PC-3 (cell line): ENCODE data around the gene OXSR1. TPM values are rescaled to one million over a fixed set of nuclear protein-coding genes. Genes with fewer than 3 reads are reported as not detected.
"Not testable (repeated sequence)": the region's sequence is repeated elsewhere in the genome, so short reads cannot be mapped to it uniquely, and the experiment has no call there.

Source experiments
- ATAC-seq: fragments of 200-7000 bp; cut with Tn5 transposase; 2 replicates; pipeline ENCODE4 v1.9.1; 2020; ENCODE audit warnings: mild to moderate bottlenecking, moderate library complexity
- BruUV-seq: library from RNA; stranded (reverse); fragments of 400-500 nt; replicated peaks from 2 replicates; lab custom pipeline; 2021; lab: Mats Ljungman, UMichigan
- CTCF ChIA-PET: fragments of 300-600 bp; sonication (Branson Sonifier 250); formaldehyde crosslinking; loops from one replicate; lab custom pipeline; 2022; ENCODE audit warnings: antibody characterized with exemption; lab: Charles Lee
- POLR2A ChIA-PET: fragments of 300-600 bp; sonication (Branson Sonifier 250); formaldehyde crosslinking; loops from one replicate; lab custom pipeline; 2022; ENCODE audit warnings: antibody characterized with exemption; ENCODE audit not compliant: unreplicated experiment; lab: Charles Lee
- DNase-seq: peaks from one replicate; pipeline ENCODE4 v3.0.0-alpha.2; 2015
- H2AFZ ChIP-seq: fragments of 300-600 bp; sonication (generic); 2 replicates; pipeline ENCODE4 v1.6.0; 2016; ENCODE audit warnings: antibody characterized with exemption, low read length
- H3F3A ChIP-seq: fragments of 300-600 bp; sonication (generic); one replicate; pipeline ENCODE4 v1.6.0; 2017; ENCODE audit warnings: antibody characterized with exemption, low read length, control low read depth, mild to moderate bottlenecking; ENCODE audit not compliant: unreplicated experiment
- H3K27ac ChIP-seq: fragments of 300-600 bp; sonication (generic); 2 replicates; pipeline ENCODE4 v1.5.1; 2016; ENCODE audit warnings: mild to moderate bottlenecking, low read length
- H3K27me3 ChIP-seq: fragments of 300-600 bp; sonication (generic); 2 replicates; pipeline ENCODE4 v1.6.1; 2016; ENCODE audit warnings: low read length, mixed read lengths
- H3K36me3 ChIP-seq: fragments of 300-600 bp; sonication (generic); 2 replicates; pipeline ENCODE4 v1.6.1; 2016; ENCODE audit warnings: low read depth, mixed run types, low read length, mixed read lengths
- H3K4me1 ChIP-seq: fragments of 300-600 bp; sonication (generic); 2 replicates; pipeline ENCODE4 v1.5.1; 2016; ENCODE audit warnings: low read length; ENCODE audit not compliant: insufficient read depth
- H3K4me2 ChIP-seq: fragments of 300-600 bp; sonication (generic); 2 replicates; pipeline ENCODE4 v1.6.0; 2016; ENCODE audit warnings: low read length
- H3K4me3 ChIP-seq: fragments of 300-600 bp; sonication (generic); 2 replicates; pipeline ENCODE4 v1.5.1; 2016; ENCODE audit warnings: mild to moderate bottlenecking, low read length, mixed read lengths
- H3K79me2 ChIP-seq: fragments of 300-600 bp; sonication (generic); 2 replicates; pipeline ENCODE4 v1.6.1; 2017; ENCODE audit warnings: low read length, mixed read lengths
- H3K9ac ChIP-seq: fragments of 300-600 bp; sonication (generic); 2 replicates; pipeline ENCODE4 v1.6.0; 2016; ENCODE audit warnings: mild to moderate bottlenecking, low read length
- H3K9me2 ChIP-seq: fragments of 300-600 bp; sonication (generic); replicated peaks from 2 replicates; pipeline ENCODE4 v1.6.1; 2016; ENCODE audit warnings: mixed run types, low read length, mixed read lengths
- H3K9me3 ChIP-seq: fragments of 300-600 bp; sonication (generic); 2 replicates; pipeline ENCODE4 v1.6.1; 2016; ENCODE audit warnings: low read length, mixed read lengths
- H4K20me1 ChIP-seq: fragments of 300-600 bp; sonication (generic); 2 replicates; pipeline ENCODE4 v1.6.1; 2016; ENCODE audit warnings: low read length, mixed read lengths
- CTCF ChIP-seq: fragments of 300-600 bp; sonication (generic); conservative IDR thresholded peaks from 2 replicates; pipeline ENCODE4 v1.5.1; 2017; ENCODE audit warnings: antibody characterized with exemption, low read depth, mild to moderate bottlenecking, low read length
- EZH2 ChIP-seq: fragments of 300-600 bp; sonication (generic); IDR thresholded peaks from one replicate; pipeline ENCODE4 v1.6.1; 2017; ENCODE audit warnings: antibody characterized with exemption, mild to moderate bottlenecking, low read length; ENCODE audit not compliant: unreplicated experiment
- EZH2phosphoT487 ChIP-seq: fragments of 300-600 bp; sonication (generic); IDR thresholded peaks from 2 replicates; pipeline ENCODE4 v1.6.1; 2018; ENCODE audit warnings: mild to moderate bottlenecking, antibody characterized with exemption, low read length, borderline replicate concordance
- intact Hi-C: fragments of 100-400 bp; cut with micrococcal nuclease; formaldehyde crosslinking; loops from 2 replicates; pipeline ENCODE4 v1.9.0; 2023
- total RNA-seq: library from RNA; depleted of rRNA; stranded (reverse); fragments of >200 nt; gene quantifications from 2 replicates; pipeline ENCODE4 v1.2.3, GENCODE V29; 2014

The OXSR1 gene
- total RNA-seq, 1 experiment from 2014 or later, result 42.2 TPM

GRCh38 chr3:38157595-38157994 lies 7.7 kb upstream of the OXSR1 start:
- Histone ChIP-seq H3K4me3 (no peak overlapping the region), H3K79me2 (no peaks in the 10 kb centered on the region), H3K9me2 (no peaks in the 10 kb centered on the region), H3K9me3 (no peaks in the 10 kb centered on the region), H3K4me2 (peak overlapping the region; percentile 7; the same call in 1 of the 2 replicates), H3K9ac (no peak overlapping the region), H3K27ac (no peak overlapping the region), H3K4me1 (peaks cover 43% of the 10 kb centered on the region), H4K20me1 (no peaks in the 10 kb centered on the region), H3K36me3 (no peaks in the 10 kb centered on the region), H3F3A (peaks cover 4% of the 10 kb centered on the region), H2AFZ (no peak overlapping the region), H3K27me3 (no peaks in the 10 kb centered on the region)
- DNase-seq (peak; percentile 83), ATAC-seq (peak; percentile 52)
- POLR2A ChIA-PET, result interaction anchor here (0.5 to 0.7 kb wide), 2 partner anchors 16 to 21 kb away, joined by 3 to 4 read pairs; partner anchors contain the start of gene ACAA1
- intact Hi-C loops, result no loop called here
- BruUV-seq, result no TSS peak
- CTCF ChIA-PET, result no interaction called here
- TF ChIP-seq EZH2 (no peak), EZH2phosphoT487 (no peak), CTCF (no peak)

- CTCF ChIA-PET, result interaction anchor here (0.7 kb wide), 1 partner anchor 22 kb away, joined by 5 read pairs; the partner anchor contains the start of gene ACAA1
These were observed 6.9 kb upstream of the OXSR1 start for GRCh38 chr3:38158472-38158871.

GRCh38 chr3:38160704-38161103 lies 4.6 kb upstream of the OXSR1 start:
- POLR2A ChIA-PET, BruUV-seq, H3F3A ChIP-seq, H3K27ac ChIP-seq, H3K9me2 ChIP-seq, intact Hi-C loops, H3K4me2 ChIP-seq, H3K4me3 ChIP-seq, H3K9me3 ChIP-seq, ATAC-seq, H4K20me1 ChIP-seq, H3K36me3 ChIP-seq, H3K27me3 ChIP-seq, CTCF ChIA-PET, H3K9ac ChIP-seq, H2AFZ ChIP-seq, H3K79me2 ChIP-seq, DNase-seq: not testable (repeated sequence)
- H3K4me1 ChIP-seq, result peaks cover 27% of the 10 kb centered on the region

More at GRCh38 chr3:38158472-38158871, 6.9 kb upstream of the OXSR1 start:
- Histone ChIP-seq H3K4me1 (peaks cover 35% of the 10 kb centered on the region), H2AFZ (no peak overlapping the region), H3K4me3 (no peak overlapping the region), H3K4me2 (no peak overlapping the region), H3K36me3 (no peaks in the 10 kb centered on the region), H3K9ac (no peak overlapping the region), H3K27me3 (no peaks in the 10 kb centered on the region), H3K79me2 (no peaks in the 10 kb centered on the region), H3K27ac (no peak overlapping the region), H3K9me3 (no peaks in the 10 kb centered on the region), H4K20me1 (no peaks in the 10 kb centered on the region), H3K9me2 (no peaks in the 10 kb centered on the region), H3F3A (peaks cover 4% of the 10 kb centered on the region)
- no peak for DNase-seq
- ATAC-seq, result no peak
- TF ChIP-seq EZH2 (no peak), CTCF (no peak), EZH2phosphoT487 (no peak)
- BruUV-seq, result no TSS peak
- intact Hi-C loops, result no loop called here
- POLR2A ChIA-PET, result no interaction called here
